HG03039 (cell line): ENCODE measurements around the gene BABAM2.
"Not testable (repeated sequence)": the region's sequence is repeated elsewhere in the genome, so short reads cannot be mapped to it uniquely, and the experiment has no call there.

Experiments
- ATAC-seq: cut with Tn5 transposase; IDR thresholded peaks from one replicate; pipeline ENCODE4 v1.9.1; 2021; ENCODE audit warnings: mild to moderate bottlenecking, moderate library complexity; ENCODE audit not compliant: unreplicated experiment

BABAM2 gene

DNA sequence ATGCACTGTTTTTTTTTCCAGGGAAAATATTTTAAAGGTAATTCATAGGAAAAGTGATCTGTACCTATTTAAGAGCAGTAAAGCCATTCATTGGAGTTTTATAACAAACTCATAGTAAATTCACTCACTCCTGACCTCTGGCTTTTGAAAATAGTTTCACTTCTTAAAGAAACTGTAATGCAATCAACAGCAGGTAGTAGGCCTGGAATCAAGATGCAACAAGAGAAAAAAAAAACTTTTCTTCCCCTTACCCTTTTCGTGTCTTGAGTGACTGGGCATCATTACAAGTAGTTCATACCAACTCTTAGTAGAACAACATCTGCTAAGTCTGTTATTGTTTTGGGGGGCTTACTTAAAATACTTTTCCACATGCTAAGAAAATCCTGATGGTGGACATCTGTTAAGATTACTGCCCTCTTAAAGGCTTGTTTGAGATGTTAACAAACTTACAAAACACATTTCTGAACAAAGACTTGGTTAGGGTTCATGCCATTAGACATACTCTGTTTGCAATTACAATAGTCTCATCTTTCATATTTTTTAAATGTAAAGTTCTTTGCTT lies 338.0 kb downstream of the BABAM2 start:
- ATAC-seq, result no peak

DNA sequence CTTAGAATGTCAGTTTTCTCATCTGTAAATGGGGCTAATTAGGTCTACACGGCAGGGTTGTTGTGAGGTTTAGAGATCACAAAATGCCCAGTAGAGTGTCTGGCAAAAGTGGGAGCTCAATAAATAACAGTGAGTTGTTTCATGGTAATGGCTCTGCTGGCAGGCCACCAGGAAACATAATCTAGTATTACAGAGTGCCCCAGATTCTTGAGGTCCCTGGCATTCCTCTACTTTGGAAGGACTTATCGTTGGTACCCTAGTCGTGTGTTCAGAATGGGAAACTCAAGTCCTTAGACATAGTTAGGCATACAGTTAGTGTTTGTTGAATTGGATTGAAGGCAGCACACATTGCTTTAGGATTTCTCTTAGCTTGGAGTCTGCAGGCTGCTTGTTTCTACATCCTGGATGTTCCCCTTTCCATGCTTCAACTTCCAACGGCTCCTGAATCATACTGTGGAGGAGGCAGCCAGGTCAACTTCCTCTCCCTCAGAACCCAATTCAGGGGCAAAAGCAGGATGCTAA lies 340.6 kb downstream of the BABAM2 start:
- ATAC-seq, result no peak

DNA sequence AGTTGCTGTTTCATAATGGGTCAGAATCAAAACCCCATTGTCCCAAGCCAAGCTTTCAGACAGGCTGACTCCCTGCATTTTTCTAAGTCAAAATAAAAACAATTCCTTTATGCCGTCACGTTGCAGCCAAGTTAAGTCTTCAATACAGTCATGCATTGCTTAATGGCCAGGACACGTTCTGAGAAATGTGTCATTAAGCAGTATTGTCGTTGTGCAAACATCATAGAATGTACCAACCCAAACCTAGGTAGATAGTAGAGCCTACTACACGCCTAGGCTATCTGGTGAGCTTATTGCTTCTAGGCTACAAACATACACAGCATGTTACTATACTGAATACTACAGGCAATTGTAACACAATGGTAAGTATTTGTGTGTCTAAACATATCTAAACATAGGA lies 341.8 kb downstream of the BABAM2 start:
- ATAC-seq, result no peak

DNA sequence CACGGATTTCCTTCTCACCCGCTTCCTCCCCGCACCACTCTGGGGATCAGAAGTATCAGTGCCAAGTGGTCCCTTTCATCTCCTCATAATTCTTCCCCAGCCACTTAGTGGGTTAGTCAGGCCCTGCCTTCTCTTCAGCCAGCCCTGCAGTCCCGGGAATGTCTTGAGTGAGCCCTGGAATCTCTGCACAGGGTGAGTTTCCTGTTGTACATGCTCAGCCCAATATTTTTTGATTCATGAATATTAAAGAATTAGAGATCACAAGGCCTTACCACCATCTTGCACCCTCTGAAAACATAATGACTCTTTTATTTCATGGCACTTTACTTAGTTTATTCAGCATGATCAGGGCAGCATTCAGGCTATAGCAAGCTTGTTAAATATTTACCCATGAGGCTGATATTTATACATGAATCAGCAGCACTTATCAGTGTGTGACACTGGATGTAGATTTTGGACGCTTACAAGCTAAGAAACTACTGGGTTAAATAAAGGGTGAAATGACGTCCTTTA lies 342.7 kb downstream of the BABAM2 start:
- no peak for ATAC-seq

DNA sequence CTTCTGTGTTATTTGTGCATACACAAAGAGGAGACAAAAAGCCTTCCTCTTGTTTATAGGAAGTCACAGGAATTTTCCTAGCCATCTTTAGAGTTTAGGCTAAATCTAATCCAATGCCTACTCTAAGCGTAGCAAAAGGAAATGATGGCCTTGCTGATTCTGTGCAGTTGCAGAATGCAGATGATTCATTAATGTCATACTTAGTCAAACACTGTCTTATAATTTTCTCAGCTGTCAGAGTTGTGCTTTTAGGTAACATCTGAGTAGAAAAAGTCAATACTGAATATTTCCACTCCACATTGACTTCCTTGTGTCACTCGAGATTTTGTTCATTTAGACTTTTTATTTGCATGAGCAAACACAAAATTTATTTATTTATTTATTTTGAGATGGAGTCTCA lies 344.3 kb downstream of the BABAM2 start:
- no peak for ATAC-seq

DNA sequence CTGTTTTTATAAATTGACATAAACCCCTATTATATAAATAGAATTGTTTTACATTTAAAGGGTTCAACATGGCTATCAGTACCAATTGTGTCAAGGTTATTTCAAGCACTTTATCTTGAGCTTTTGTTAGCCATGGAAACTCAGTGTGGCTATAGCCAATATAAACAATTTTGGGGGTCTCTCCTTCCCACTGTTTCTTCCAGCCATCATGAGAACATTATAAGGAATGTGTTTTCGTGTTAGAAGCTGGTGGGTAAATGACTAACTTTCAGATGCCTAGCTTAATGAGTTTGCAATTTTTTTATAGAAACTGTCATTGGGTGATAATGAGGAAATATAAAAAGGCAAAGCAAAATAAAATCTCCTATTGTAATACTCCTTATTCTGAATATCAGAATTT lies 348.7 kb downstream of the BABAM2 start:
- ATAC-seq, result no peak

DNA sequence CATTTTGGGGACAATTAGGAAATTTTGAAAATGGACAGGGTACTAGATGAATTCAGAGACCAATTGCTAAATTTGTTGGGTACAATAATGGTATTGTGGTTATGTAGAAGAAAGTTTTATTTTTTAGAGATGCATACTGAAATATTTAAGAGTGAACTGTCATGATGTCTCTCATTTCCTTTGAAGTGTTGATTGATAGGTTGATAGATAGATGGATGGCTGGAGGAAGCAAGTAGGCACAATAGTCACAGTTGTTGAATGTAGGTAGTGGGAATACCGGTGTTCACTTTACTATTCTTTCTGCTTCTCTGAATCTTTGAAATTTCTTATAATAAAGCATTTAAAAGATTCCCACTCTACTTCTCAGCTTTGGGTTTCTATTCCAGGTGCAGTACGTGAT lies 350.4 kb downstream of the BABAM2 start:
- no peak for ATAC-seq

DNA sequence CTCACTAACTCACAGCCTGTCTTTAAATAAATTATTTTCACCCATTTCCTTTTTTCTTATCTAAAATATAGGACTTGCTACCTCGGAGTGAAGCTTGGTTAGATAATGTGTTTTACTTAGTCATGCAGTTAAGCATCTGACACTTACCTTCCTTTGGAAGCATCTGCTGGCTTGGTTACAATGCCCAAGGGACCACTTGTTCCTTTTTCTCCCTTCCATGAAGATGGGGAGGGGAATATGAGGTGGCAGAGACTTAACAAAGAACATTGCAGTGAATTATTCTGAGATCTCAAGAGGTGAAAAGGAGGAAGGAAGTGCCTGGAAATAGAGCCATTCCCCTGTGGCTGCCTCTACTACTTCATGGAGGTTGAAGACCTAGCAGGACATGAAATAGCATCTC lies 356.8 kb downstream of the BABAM2 start:
- ATAC-seq, result no peak

DNA sequence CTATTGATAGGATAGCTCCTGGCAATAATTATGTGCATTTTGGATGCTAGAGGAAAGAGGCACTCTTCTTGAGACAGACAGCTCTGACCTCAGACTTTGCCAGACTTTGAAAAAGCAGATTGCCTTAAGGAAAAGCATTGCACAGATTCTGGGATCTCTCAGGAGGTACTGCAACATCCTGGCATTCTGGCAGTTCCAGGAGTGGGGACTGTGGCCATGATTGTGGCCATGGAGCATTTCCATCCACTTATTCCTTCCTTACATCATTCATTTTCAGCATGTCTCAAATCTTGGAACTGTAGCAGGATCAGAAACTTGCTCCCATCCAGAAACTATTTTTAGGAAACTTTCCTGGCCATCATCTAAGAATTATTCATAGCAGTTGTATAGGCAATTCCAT lies 357.2 kb downstream of the BABAM2 start:
- no peak for ATAC-seq

DNA sequence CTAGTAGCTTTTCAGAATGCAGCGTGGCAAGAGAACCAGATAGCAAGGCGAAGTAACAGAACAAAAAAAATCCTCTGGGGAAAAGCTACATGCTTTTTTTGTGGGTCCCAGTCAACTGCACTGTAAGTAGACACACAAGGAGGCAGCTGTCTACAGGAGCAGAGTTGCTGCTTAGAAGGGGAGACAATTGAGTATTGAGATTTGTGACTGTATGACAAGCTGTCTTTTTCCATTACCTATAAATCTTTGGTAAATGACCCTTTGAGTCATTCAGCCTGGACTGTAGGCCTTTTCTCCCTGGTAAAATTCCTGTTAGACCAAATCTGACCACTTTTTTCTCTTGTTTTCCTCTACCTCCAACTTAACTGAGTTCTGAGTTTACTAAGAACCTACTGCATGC lies 358.0 kb downstream of the BABAM2 start:
- ATAC-seq, result no peak

DNA sequence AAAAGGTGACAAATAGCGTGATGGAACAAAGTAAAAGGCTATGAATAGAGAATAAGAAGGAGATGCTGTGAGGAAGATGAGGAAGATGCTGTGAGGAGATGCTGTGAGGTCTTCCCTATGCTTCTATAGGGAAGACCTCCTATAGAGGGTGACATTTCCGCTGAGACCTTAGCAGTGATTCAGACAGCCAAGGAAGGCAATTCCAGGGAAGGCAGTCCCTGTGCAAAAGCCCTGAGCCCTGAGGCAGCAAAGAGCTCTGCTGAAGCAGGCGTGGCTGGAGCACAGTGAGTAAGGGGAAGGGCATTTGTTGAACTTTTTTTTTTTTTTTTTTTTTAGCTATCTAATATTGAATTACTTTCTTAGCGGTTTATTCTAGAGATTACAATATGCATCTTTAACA lies 359.5 kb downstream of the BABAM2 start:
- ATAC-seq, result no peak

DNA sequence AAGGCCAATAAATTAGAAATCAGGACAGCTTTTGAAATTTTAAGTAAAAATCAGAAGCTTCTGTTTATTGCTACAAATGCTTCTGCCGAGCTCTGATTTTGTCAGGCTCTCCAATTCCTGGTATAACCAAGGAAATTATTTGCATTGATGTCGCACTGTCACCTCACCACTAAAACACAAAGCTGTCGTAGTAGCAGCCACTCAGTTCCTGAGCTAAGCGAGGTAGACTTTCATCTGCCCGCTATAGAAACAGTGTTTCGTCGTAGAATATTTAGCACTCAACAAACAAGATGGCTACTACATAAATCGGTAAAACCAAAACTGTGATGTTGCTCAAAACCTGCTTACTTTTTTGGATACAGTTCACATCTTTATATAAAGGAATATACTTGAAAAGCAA lies 360.8 kb downstream of the BABAM2 start:
- ATAC-seq, result no peak

DNA sequence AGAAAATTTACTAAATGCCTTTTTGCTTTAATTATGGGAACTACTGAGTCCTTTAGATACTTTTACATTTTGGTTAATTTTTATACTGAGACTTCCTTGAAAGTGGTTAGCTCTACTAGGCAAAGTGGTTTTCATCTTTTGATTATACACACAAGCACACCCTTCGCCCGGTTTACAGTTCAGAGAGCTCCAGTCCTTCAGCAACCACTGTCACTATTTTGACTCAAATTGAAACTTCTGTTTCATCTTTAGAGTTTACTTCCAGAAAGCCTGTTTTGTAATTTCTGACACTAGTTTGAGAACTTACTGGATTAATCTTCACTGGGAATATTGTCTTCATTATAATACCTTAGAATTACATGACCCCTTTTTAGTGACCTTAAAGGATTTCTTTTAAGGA lies 361.8 kb downstream of the BABAM2 start:
- ATAC-seq, result peak; percentile 74

DNA sequence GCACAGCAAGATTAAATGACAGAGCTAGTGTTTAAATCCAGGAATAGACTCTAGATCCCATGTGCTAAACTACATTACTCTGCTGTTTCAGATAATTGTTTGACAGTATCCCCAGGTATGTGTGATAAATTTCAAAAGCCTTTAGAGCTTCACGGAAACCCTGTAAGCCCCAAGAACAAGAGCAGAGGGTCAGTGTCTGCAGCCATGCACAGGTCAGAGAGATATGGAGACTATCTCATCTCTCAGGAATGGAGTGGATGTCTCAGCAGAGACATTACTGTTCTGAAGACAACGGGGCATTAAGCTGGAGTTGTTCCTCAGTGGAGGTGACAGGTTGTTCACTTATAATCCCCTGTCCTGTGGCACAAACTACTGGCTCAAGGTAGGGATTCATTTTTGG lies 363.0 kb downstream of the BABAM2 start:
- no peak for ATAC-seq

DNA sequence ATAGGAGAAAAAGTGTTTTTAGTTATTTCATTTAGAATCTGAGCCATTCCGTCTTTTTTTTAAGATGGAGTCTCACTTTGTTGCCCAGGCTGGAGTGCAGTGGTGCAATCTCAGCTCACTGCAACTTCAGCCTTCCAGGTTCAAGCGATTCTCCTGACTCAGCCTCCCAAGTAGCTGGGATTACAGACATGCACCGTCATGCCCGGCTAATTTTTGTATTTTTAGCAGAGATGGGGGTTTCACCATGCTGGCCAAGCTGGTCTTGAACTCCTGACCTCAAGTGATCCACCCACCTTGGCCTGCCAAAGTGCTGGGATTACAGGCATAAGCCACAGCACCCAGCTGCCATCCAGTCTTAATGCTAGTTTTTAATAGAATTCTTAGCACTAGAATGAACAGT lies 364.7 kb downstream of the BABAM2 start:
- ATAC-seq, result not testable (repeated sequence)

DNA sequence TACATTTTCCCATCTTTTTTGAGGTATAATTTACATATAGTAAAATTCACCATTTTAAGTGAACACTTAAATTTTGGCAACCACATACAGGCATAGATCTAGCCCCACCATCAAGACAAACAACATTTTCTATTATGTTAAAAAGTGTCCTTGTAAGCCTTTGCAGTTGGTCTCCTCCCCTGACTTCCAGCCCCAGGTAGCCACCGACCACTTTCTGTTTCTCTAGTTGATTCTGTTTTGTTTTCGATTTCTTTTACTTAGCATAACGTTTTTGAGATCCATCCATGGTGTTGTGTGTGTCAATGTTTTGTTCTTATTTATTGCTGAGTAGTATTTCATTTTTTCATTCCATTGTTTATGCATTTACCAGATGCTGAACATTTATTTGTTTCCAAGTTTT lies 366.7 kb downstream of the BABAM2 start:
- ATAC-seq, result no peak

DNA sequence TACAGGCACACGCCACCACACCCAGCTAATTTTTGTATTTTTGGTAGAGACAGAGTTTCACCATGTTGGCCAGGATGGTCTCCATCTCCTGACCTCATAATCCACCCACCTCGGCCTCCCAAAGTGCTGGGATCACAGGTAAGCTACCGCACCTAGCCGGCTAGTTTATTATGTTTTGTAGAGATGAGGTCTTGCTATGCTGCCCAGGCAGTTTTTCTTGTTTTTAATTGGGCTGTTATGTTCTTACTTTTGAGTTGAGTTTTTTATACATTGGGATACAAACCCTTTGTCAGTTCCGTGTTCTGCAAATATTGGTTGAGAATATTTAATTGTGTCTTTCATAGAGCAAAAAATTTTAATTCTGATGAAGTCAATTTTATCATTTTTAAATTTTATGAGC lies 368.7 kb downstream of the BABAM2 start:
- not testable (repeated sequence) for ATAC-seq

DNA sequence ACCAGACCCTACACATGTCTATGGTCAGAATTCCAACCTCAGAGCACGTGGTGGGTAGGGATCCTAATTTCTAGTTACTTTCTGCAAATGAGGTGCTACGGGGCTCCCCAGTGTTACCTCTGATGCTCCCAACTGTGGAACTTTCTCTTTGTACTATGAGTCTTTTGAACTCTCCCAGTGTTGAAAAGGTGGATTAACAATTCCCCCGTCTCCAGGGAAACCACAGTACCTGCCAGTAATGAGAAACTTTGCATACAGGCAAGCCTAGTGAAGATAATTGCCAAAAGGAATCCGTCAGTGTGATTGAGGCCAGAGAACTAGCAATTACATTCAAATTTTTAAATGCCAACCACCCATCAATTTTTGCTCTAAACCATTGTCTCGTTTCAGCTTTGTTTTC lies 373.2 kb downstream of the BABAM2 start:
- no peak for ATAC-seq

DNA sequence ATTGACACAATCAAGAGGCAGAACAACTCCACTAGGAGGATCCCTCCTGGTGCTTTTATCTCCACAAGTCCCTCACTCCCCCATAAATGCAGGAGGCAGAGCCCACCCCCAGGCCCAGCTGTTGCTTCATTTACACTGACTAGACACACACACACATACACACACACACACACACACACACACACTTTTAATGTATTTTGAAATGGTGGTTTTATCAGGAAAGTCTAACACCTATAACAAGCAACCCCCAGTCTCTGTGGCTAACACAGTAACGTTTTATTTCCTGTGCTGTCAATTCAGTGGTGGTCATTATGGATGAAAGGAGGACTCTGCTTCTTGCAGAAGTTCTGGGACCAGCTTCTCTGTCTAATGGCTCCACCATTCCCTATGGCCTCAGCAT lies 376.8 kb downstream of the BABAM2 start:
- ATAC-seq, result no peak

DNA sequence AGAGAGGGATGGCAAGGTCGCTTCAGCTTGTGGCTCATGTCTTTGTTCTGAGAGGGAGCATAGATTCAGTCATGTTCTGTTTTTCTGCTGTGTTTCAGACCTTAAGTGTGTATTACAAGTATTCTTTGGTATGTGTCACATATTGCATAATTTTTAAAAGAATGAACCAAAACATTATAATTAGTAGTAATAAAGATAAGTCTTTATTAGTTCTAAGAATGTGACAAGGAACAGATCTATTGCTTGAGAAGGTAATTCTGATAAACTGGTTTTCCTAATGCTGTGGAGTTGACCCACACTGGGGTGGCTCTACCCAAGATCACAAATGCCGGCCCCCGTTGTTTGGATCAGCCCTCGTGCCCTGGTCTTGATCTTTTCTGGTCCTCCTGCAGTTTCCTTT lies 377.9 kb downstream of the BABAM2 start:
- ATAC-seq, result no peak

DNA sequence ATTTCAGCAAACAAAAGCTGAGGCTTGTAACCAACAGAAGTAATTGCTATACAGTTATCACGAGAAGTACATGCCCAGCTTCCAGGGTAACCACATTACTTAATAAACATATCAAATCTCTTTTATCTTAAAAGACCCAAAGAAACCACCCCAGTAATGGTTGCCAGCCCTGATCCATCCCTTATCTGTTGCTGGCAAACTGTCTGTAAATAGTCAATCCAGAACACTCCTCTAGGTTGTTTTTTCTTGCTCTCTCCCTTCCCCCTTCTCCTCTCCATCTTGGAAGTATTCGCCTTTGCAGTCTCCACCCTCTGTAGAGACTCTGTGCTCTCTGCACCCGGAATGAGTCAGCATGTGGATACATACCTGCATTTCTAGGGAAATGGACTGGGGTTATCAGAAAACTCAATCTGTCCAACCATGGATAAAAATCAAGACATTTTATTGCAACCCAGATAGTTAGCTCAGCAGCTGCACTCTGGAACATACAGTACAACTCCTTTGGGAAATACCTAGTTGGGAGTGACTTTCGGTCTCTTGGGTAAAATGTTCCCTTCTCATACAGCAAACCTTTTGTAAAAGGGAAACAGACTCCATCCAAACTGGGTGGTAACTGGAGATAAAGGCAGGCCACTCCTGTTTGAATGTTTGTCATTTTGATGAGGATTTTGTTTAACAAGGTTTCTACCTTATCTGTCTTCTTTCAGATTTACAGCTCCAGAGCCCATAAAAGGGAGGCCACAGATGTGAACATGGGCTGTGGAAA lies 378.7 kb downstream of the BABAM2 start:
- ATAC-seq, result no peak

DNA sequence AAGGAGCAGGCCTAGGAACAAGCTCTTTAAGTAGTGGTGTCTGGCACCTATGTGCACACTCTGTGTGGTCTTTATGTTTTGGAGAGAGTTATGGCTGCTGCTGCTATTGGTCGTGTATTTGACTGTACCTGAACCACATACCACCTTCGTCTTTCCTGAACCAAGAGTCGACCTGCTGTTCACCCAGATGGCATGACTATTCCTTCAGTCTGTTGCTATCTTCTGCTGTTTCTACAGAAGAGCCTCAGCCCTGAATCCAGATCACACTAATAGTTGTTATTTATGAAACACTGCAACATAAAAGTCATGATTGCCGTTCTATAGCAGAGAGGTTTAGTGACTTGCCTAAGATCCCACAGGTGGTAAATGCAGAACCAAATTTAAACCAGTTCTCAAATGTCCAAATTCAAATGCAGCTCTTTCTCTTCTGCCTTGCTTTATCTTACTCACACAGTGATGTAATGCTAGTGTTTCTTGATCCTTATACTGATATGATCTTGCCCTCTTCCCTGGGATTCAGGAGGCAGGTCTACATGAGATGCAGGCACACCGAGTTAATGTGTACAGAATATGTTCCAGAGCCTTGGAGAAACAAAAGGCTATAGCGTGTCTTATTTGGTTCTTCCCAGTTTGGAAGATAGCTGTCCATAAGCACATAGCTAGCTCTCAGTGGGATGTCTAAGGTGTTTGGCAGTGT lies 380.1 kb downstream of the BABAM2 start:
- ATAC-seq, result no peak
